Ascending aorta (tissue), 2 donors: Measurements from ENCODE around the gene ANKH. TPM values are rescaled to one million over a fixed set of nuclear protein-coding genes. Genes with fewer than 3 reads are reported as not detected.
A peak's percentile ranks its signal among the peaks of the same experiment; 100 is the strongest.

Source experiments
- DNase-seq, 2 donors: peaks; one replicate each; pipeline ENCODE4 v3.0.0-alpha.2; 2019; ENCODE audit warnings: low spot score in 2 of 2
- H3K27ac ChIP-seq, 2 donors: fragments of 200-600 bp; sonication (generic); one replicate each; pipeline ENCODE4 v1.5.1; 2016 to 2017; ENCODE audit warnings: mild to moderate bottlenecking in 1 of 2
- H3K27me3 ChIP-seq: fragments of 200-600 bp; sonication (generic); one replicate; pipeline ENCODE4 v1.5.1; 2017
- H3K36me3 ChIP-seq, 2 donors: fragments of 200-600 bp; sonication (generic); one replicate each; pipeline ENCODE4 v1.5.1; 2016
- H3K4me1 ChIP-seq, 2 donors: fragments of 200-600 bp; sonication (generic); one replicate each; pipeline ENCODE4 v1.5.1; 2016 to 2017; ENCODE audit warnings: mild to moderate bottlenecking in 1 of 2
- H3K4me3 ChIP-seq, 2 donors: fragments of 200-600 bp; sonication (generic); one replicate each; pipeline ENCODE4 v1.5.1; 2016 to 2017; ENCODE audit warnings: mild to moderate bottlenecking in 1 of 2
- H3K9me3 ChIP-seq, 2 donors: fragments of 200-600 bp; sonication (generic); one replicate each; pipeline ENCODE4 v1.5.1; 2016
- intact Hi-C: fragments of 100-400 bp; cut with DNase I; formaldehyde crosslinking; loops from one replicate; pipeline ENCODE4 v1.15.1; 2023
- total RNA-seq: library from RNA; depleted of rRNA; stranded (reverse); fragments of >200 nt; gene quantifications from one replicate; pipeline ENCODE4 v1.1.0, GENCODE V29; 2016
- TF ChIP-seq, protein P1 (sequence below), 3 experiments: fragments of 200-600 bp in 2 of 3; fragments of 450-650 bp in 1 of 3; sonication (generic) in 2 of 3; IDR thresholded peaks; one replicate each; pipeline ENCODE4 v1.5.1; 2016 to 2019; ENCODE audit warnings: antibody characterized with exemption in 3 of 3, mild to moderate bottlenecking in 1 of 3, moderate library complexity in 1 of 3

The ANKH gene
- total RNA-seq, 1 donor from 2014 or later, result 388 TPM

DNA sequence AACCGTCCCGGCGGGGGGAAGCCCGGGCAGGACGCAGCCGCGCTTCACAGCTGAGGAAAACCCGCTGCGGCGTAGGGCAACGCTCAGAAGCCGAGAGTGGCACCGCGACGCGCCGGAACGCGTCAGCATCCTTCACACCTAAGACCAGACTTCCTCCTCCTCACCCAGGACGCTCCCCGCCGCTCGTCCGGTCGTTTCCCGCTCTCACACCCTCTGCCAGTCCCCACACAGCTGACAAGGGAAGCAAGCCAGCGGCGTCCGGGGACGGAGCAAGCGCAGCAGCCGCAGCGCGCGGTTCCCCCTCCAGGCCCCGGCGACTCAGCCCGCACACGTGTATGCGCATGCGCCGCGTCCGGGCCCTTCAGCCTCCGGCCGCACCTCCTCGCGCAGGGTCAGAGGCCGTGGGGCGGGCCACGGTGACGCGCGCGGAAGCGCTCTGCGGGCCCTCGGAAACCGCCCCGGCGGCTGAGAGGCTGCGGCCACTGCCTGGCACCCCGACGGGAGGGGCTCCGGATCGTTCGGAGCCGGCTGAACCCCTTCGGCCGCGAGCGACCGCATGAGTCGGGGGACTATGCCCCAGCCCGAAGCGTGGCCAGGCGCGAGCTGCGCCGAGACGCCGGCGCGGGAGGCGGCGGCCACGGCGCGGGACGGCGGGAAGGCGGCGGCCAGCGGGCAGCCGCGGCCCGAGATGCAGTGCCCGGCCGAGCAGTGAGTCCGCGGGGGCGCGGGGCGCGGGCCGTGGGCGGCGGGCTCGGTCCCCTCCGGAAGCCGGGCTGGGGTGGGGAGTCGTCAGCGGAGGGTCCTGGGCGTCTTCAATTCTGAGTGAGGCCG is 207.1 kb downstream of the ANKH start, which contains the start of gene OTULIN:
Gene OTULIN (plus strand): TSS at position 449 of the 831 bp plus-strand sequence. CDS start 108 bp downstream, at position 557.
- Histone ChIP-seq H3K27ac (peak within 1 kb of the TSS; percentile 93 to 97), H3K4me1 (peaks cover 5 to 30% of the 10 kb centered on the region in 2 donors)
- intact Hi-C loops, result loop anchor here (5.0 to 10.0 kb wide), 4 partner anchors 82 to 840 kb away; partner anchors contain the start of genes FBXL7 and OTULINL

GRCh38 chr5:14663734-14664269 is 207.8 kb downstream of the ANKH start:
- Histone ChIP-seq H3K4me3 (peak overlapping the region; percentile 72 to 83), H3K27ac (peak overlapping the region; percentile 93 to 97), H3K27me3 (no peaks in the 10 kb centered on the region), H3K9me3 (no peaks in the 10 kb centered on the region), H3K4me1 (peaks cover 5 to 30% of the 10 kb centered on the region in 2 donors), H3K36me3 (no peaks in the 10 kb centered on the region)
- intact Hi-C loops, result loop anchor here (5.0 to 10.0 kb wide), 4 partner anchors 82 to 841 kb away; partner anchors contain the start of genes FBXL7 and OTULINL
- TF ChIP-seq, protein P1, sequence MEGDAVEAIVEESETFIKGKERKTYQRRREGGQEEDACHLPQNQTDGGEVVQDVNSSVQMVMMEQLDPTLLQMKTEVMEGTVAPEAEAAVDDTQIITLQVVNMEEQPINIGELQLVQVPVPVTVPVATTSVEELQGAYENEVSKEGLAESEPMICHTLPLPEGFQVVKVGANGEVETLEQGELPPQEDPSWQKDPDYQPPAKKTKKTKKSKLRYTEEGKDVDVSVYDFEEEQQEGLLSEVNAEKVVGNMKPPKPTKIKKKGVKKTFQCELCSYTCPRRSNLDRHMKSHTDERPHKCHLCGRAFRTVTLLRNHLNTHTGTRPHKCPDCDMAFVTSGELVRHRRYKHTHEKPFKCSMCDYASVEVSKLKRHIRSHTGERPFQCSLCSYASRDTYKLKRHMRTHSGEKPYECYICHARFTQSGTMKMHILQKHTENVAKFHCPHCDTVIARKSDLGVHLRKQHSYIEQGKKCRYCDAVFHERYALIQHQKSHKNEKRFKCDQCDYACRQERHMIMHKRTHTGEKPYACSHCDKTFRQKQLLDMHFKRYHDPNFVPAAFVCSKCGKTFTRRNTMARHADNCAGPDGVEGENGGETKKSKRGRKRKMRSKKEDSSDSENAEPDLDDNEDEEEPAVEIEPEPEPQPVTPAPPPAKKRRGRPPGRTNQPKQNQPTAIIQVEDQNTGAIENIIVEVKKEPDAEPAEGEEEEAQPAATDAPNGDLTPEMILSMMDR (IDR thresholded peaks at IDR 0.05), result no peak
- no peak for DNase-seq

More for the DNA sequence above, 207.1 kb downstream of the ANKH start, which contains the start of gene OTULIN:
- Histone ChIP-seq H3K4me3 (peak within 1 kb of the TSS; percentile 72 to 83), H3K36me3 (no peaks in the 10 kb centered on the region), H3K9me3 (no peaks in the 10 kb centered on the region), H3K27me3 (no peaks in the 10 kb centered on the region)
- DNase-seq, result peak; percentile 70 to 95
- TF ChIP-seq, protein P1 (IDR thresholded peaks at IDR 0.05), result peak in 1 of 3 experiments; percentile 5

- Histone ChIP-seq H3K4me1 (peaks cover 5 to 28% of the 10 kb centered on the region in 2 donors), H3K27ac (peak overlapping the region in 1 of 2 donors; percentile 93), H3K9me3 (no peaks in the 10 kb centered on the region), H3K27me3 (no peaks in the 10 kb centered on the region), H3K4me3 (no peak overlapping the region), H3K36me3 (no peaks in the 10 kb centered on the region)
- TF ChIP-seq, protein P1 (IDR thresholded peaks at IDR 0.05), result no peak
- no peak for DNase-seq
- intact Hi-C loops, result loop anchor here (5.0 to 10.0 kb wide), 4 partner anchors 80 to 842 kb away; partner anchors contain the start of genes FBXL7 and OTULINL
Observed at GRCh38 chr5:14662721-14663260, 208.8 kb downstream of the ANKH start.

- Histone ChIP-seq H3K27me3 (no peaks in the 10 kb centered on the region), H3K4me3 (no peak overlapping the region), H3K4me1 (peaks cover 3 to 12% of the 10 kb centered on the region in 2 donors), H3K9me3 (no peaks in the 10 kb centered on the region), H3K27ac (no peak overlapping the region), H3K36me3 (no peaks in the 10 kb centered on the region)
- TF ChIP-seq, protein P1 (IDR thresholded peaks at IDR 0.05), result no peak
- no peak for DNase-seq
- intact Hi-C loops, result loop anchor here (5.0 to 10.0 kb wide), 4 partner anchors 79 to 844 kb away; partner anchors contain the start of genes FBXL7 and OTULINL
Observed at GRCh38 chr5:14660833-14661232, 210.7 kb downstream of the ANKH start.

GRCh38 chr5:14659821-14660607 is 211.6 kb downstream of the ANKH start:
- no peaks in the 10 kb centered on the region for H3K27me3 ChIP-seq
- H3K36me3 ChIP-seq, result no peaks in the 10 kb centered on the region
- TF ChIP-seq, protein P1 (IDR thresholded peaks at IDR 0.05), result no peak
- peaks cover 0 to 5% of the 10 kb centered on the region in 2 donors for H3K4me1 ChIP-seq
- no peaks in the 10 kb centered on the region for H3K9me3 ChIP-seq
- DNase-seq, result no peak
- no peak overlapping the region for H3K27ac ChIP-seq
- H3K4me3 ChIP-seq, result no peak overlapping the region
- intact Hi-C loops, result loop anchor here (5.0 to 10.0 kb wide), 4 partner anchors 78 to 845 kb away; partner anchors contain the start of genes FBXL7 and OTULINL
